IPS-18a (cell line): ENCODE measurements around the gene SPTBN5.

ENCODE experiments used
- H3K27ac ChIP-seq: one replicate; pipeline ENCODE4 v1.5.1; 2013; ENCODE audit warnings: low read length
- H3K27me3 ChIP-seq: one replicate; pipeline ENCODE4 v1.6.1; 2013; ENCODE audit warnings: mild to moderate bottlenecking, low read length; ENCODE audit not compliant: control insufficient read depth, insufficient read depth
- H3K36me3 ChIP-seq: one replicate; pipeline ENCODE4 v1.6.1; 2013; ENCODE audit warnings: low read depth, low read length; ENCODE audit not compliant: control insufficient read depth
- H3K4me1 ChIP-seq: one replicate; pipeline ENCODE4 v1.6.1; 2013; ENCODE audit warnings: low read depth, low read length; ENCODE audit not compliant: control insufficient read depth
- H3K4me3 ChIP-seq: one replicate; pipeline ENCODE4 v1.5.1; 2013; ENCODE audit warnings: low read length
- H3K9ac ChIP-seq: one replicate; pipeline ENCODE4 v1.6.1; 2013; ENCODE audit warnings: mild to moderate bottlenecking, low read length, moderate library complexity
- H3K9me3 ChIP-seq: one replicate; pipeline ENCODE4 v1.6.1; 2013; ENCODE audit warnings: low read depth, low read length; ENCODE audit not compliant: control insufficient read depth

The SPTBN5 gene

GRCh38 chr15:41893422-41894250 is at the start of gene SPTBN5:
Gene SPTBN5 (minus strand): TSS chr15:41894053. CDS start chr15:41893497, 556 bp downstream.
- no peaks in the 10 kb centered on the region for H3K9me3 ChIP-seq
- no peak within 1 kb of the TSS for H3K27ac ChIP-seq
- no peaks in the 10 kb centered on the region for H3K4me1 ChIP-seq
- no peak within 1 kb of the TSS for H3K9ac ChIP-seq
- no peaks in the 10 kb centered on the region for H3K27me3 ChIP-seq
- no peak within 1 kb of the TSS for H3K4me3 ChIP-seq
- H3K36me3 ChIP-seq = no peaks in the 10 kb centered on the region

- Histone ChIP-seq H3K4me1 (no peaks in the 10 kb centered on the region), H3K9ac (no peak overlapping the region), H3K9me3 (no peaks in the 10 kb centered on the region), H3K27me3 (no peaks in the 10 kb centered on the region), H3K36me3 (peaks cover 6% of the 10 kb centered on the region), H3K27ac (no peak overlapping the region), H3K4me3 (no peak overlapping the region)
These were observed 49.0 kb upstream of the SPTBN5 start for GRCh38 chr15:41942886-41943285.

- Histone ChIP-seq H3K4me3 (no peak overlapping the region), H3K27me3 (no peaks in the 10 kb centered on the region), H3K9me3 (no peaks in the 10 kb centered on the region), H3K4me1 (no peaks in the 10 kb centered on the region), H3K36me3 (peaks cover 6% of the 10 kb centered on the region), H3K27ac (no peak overlapping the region), H3K9ac (no peak overlapping the region)
These were observed 48.0 kb upstream of the SPTBN5 start for GRCh38 chr15:41941644-41942415.

DNA sequence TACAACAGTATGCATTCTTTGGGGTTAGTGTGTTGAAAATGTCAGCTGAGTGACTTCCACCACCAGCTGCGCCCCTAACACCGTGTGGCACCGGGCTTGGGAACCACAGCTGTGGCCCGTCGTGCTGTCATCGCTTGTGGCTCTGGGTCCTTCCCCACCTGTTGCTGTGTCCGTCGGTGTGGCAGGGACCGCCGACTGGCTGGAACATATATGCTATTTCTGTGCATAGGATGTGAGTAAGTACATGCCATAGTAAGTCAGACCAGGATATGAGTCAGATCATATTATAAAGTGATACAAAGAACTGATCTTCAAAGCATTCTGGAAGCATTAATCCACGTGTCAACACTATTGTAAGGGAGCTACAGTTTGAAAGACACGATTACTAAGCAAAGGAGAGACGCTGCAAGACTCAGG is 46.6 kb upstream of the SPTBN5 start:
- H3K4me1 ChIP-seq = no peaks in the 10 kb centered on the region
- H3K36me3 ChIP-seq = peaks cover 6% of the 10 kb centered on the region
- no peak overlapping the region for H3K27ac ChIP-seq
- H3K9me3 ChIP-seq = no peaks in the 10 kb centered on the region
- H3K27me3 ChIP-seq = no peaks in the 10 kb centered on the region
- no peak overlapping the region for H3K9ac ChIP-seq
- no peak overlapping the region for H3K4me3 ChIP-seq

DNA sequence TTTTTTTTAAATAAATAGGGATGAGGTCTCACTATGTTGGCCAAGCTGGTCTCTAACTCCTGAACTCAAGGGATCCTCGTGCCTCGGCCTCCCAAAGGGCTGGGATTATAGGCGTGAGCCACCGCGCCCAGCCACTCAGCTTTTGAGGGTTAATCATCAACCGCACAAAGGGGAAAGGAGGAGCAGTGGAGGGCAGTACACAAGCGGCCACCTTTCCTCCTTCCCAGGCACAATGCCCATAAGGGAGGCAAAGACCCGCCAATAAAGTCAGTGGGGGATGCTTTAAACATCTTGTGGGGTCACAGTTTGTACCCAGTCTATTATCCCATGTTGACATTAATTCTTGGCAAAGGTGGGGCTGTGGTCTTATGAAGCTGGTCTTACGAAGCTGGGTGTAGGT is 46.1 kb upstream of the SPTBN5 start:
- Histone ChIP-seq H3K27ac (no peak overlapping the region), H3K36me3 (peaks cover 6% of the 10 kb centered on the region), H3K4me1 (no peaks in the 10 kb centered on the region), H3K9me3 (no peaks in the 10 kb centered on the region), H3K9ac (no peak overlapping the region), H3K27me3 (no peaks in the 10 kb centered on the region), H3K4me3 (no peak overlapping the region)

GRCh38 chr15:41937568-41937923 is 43.7 kb upstream of the SPTBN5 start:
- H3K9me3 ChIP-seq = no peaks in the 10 kb centered on the region
- no peaks in the 10 kb centered on the region for H3K27me3 ChIP-seq
- no peak overlapping the region for H3K9ac ChIP-seq
- no peak overlapping the region for H3K4me3 ChIP-seq
- H3K4me1 ChIP-seq = peaks cover 6% of the 10 kb centered on the region
- H3K36me3 ChIP-seq = peaks cover 6% of the 10 kb centered on the region
- no peak overlapping the region for H3K27ac ChIP-seq

- no peak overlapping the region for H3K9ac ChIP-seq
- no peak overlapping the region for H3K4me3 ChIP-seq
- H3K4me1 ChIP-seq = peaks cover 6% of the 10 kb centered on the region
- no peak overlapping the region for H3K27ac ChIP-seq
- H3K36me3 ChIP-seq = peaks cover 6% of the 10 kb centered on the region
- H3K27me3 ChIP-seq = no peaks in the 10 kb centered on the region
- H3K9me3 ChIP-seq = no peaks in the 10 kb centered on the region
These were observed 43.1 kb upstream of the SPTBN5 start for GRCh38 chr15:41936649-41937567.

- H3K36me3 ChIP-seq = peaks cover 6% of the 10 kb centered on the region
- no peak overlapping the region for H3K9ac ChIP-seq
- H3K9me3 ChIP-seq = no peaks in the 10 kb centered on the region
These were observed 42.3 kb upstream of the SPTBN5 start for GRCh38 chr15:41936155-41936554.

GRCh38 chr15:41935566-41936020 is 41.7 kb upstream of the SPTBN5 start:
- no peak overlapping the region for H3K4me3 ChIP-seq
- H3K9ac ChIP-seq = no peak overlapping the region
- no peaks in the 10 kb centered on the region for H3K9me3 ChIP-seq
- peaks cover 6% of the 10 kb centered on the region for H3K36me3 ChIP-seq
- H3K27ac ChIP-seq = no peak overlapping the region
- H3K4me1 ChIP-seq = peaks cover 6% of the 10 kb centered on the region
- H3K27me3 ChIP-seq = no peaks in the 10 kb centered on the region

More at GRCh38 chr15:41936155-41936554, 42.3 kb upstream of the SPTBN5 start:
- H3K27me3 ChIP-seq = no peaks in the 10 kb centered on the region
- H3K27ac ChIP-seq = no peak overlapping the region
- peaks cover 6% of the 10 kb centered on the region for H3K4me1 ChIP-seq
- H3K4me3 ChIP-seq = no peak overlapping the region

- peaks cover 6% of the 10 kb centered on the region for H3K4me1 ChIP-seq
- no peaks in the 10 kb centered on the region for H3K9me3 ChIP-seq
- no peak overlapping the region for H3K27ac ChIP-seq
- no peak overlapping the region for H3K4me3 ChIP-seq
- H3K36me3 ChIP-seq = no peaks in the 10 kb centered on the region
- no peak overlapping the region for H3K9ac ChIP-seq
- no peaks in the 10 kb centered on the region for H3K27me3 ChIP-seq
These were observed 41.0 kb upstream of the SPTBN5 start for GRCh38 chr15:41934843-41935242.

DNA sequence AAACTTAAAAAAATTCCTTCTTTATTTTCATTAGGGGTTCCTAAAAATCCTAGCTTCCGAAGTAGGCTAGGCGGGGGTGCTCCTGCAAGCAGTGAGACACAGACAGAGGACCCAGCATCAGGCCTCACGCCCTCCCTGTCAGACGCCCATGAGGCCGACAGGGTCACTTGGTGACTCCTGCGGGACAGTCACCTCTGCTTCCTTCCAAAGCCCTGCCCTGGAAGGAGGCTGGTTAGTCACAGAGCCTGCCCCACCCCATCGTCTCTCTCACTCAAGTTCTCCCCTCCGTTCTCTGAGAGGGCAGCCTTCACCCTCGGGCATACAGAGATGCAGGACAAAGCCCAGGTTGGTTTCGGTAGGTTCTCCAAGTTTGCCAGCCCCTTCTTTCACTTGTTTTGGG is 39.9 kb upstream of the SPTBN5 start:
- Histone ChIP-seq H3K9me3 (no peaks in the 10 kb centered on the region), H3K4me1 (peaks cover 6% of the 10 kb centered on the region), H3K9ac (no peak overlapping the region), H3K27me3 (no peaks in the 10 kb centered on the region), H3K27ac (no peak overlapping the region), H3K36me3 (no peaks in the 10 kb centered on the region), H3K4me3 (no peak overlapping the region)
